ENCODE measurements around the gene WASL.

DNA sequence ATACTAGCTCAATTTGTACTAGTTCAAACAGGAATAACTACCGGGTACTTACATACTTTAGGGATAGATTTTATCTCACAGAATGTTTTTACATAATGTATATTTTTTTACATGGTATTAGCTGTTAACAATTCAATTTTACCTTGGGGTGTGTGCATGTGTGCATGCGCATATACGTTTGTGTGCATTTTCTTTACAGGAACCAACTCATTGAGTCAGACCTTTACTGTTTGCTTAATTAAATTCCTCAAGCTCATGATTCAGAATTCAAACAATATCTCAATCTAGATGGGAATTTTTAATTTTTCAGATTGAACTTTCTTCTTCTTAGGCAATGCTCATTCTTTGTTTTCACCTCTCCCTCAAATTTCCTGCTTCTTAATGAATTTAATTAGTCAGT is 24.7 kb upstream of the WASL start:
- TF ChIP-seq POLR2A (IDR thresholded peaks at IDR 0.05; ENCODE audit: low read length) (no peak), GATA1 (IDR thresholded peaks at IDR 0.05; ENCODE audit: low read depth, low read length) (no peak)

All from erythroblast (primary cell).